Activated gamma-delta T cell treated with Interleukin-2 at 50 U/mL for 16 hours (primary cell): ENCODE results near the gene LRRC1.

Experiments
- DNase-seq: peaks from one replicate; pipeline ENCODE4 v3.0.0-alpha.2; 2020

LRRC1 gene

GRCh38 chr6:53851561-53851960, 56.8 kb downstream of the LRRC1 start:
- no peak for DNase-seq

- DNase-seq, result no peak
Measured at GRCh38 chr6:53852805-53853204, 58.0 kb downstream of the LRRC1 start.

GRCh38 chr6:53854843-53855567, 60.2 kb downstream of the LRRC1 start:
- DNase-seq, result no peak

- no peak for DNase-seq
Measured at GRCh38 chr6:53855940-53856339, 61.1 kb downstream of the LRRC1 start.

GRCh38 chr6:53857318-53858094, 62.7 kb downstream of the LRRC1 start:
- DNase-seq, result no peak

GRCh38 chr6:53858196-53858595, 63.4 kb downstream of the LRRC1 start:
- no peak for DNase-seq

GRCh38 chr6:53858913-53859312, 64.1 kb downstream of the LRRC1 start:
- DNase-seq, result no peak

- no peak for DNase-seq
Measured at GRCh38 chr6:53860511-53860910, 65.7 kb downstream of the LRRC1 start.

- no peak for DNase-seq
Measured at GRCh38 chr6:53861518-53861917, 66.7 kb downstream of the LRRC1 start.

- DNase-seq, result no peak
Measured at GRCh38 chr6:53862662-53863462, 68.1 kb downstream of the LRRC1 start.

GRCh38 chr6:53864781-53865180, 70.0 kb downstream of the LRRC1 start:
- DNase-seq, result no peak

GRCh38 chr6:53866226-53866625, 71.4 kb downstream of the LRRC1 start:
- no peak for DNase-seq

- DNase-seq, result no peak
Measured at GRCh38 chr6:53868626-53869025, 73.8 kb downstream of the LRRC1 start.

- no peak for DNase-seq
Measured at GRCh38 chr6:53869964-53870363, 75.2 kb downstream of the LRRC1 start.

GRCh38 chr6:53873922-53874321, 79.1 kb downstream of the LRRC1 start:
- DNase-seq, result no peak

- no peak for DNase-seq
Measured at GRCh38 chr6:53874964-53875363, 80.2 kb downstream of the LRRC1 start.

- DNase-seq, result no peak
Measured at GRCh38 chr6:53877151-53877550, 82.3 kb downstream of the LRRC1 start.

- no peak for DNase-seq
Measured at GRCh38 chr6:53878808-53879207, 84.0 kb downstream of the LRRC1 start.

- no peak for DNase-seq
Measured at GRCh38 chr6:53879608-53880007, 84.8 kb downstream of the LRRC1 start.

GRCh38 chr6:53887316-53887715, 92.5 kb downstream of the LRRC1 start:
- no peak for DNase-seq

- DNase-seq, result no peak
Measured at GRCh38 chr6:53888931-53889330, 94.1 kb downstream of the LRRC1 start.

GRCh38 chr6:53889365-53889764, 94.6 kb downstream of the LRRC1 start:
- DNase-seq, result no peak

GRCh38 chr6:53892707-53893106, 97.9 kb downstream of the LRRC1 start:
- no peak for DNase-seq

- DNase-seq, result no peak
Measured at GRCh38 chr6:53894091-53894490, 99.3 kb downstream of the LRRC1 start.
